SK-N-SH (cell line): ENCODE measurements around the gene PPM1K. TPM values are rescaled to one million over a fixed set of nuclear protein-coding genes. Genes with fewer than 3 reads are reported as not detected.

ENCODE experiments used
- CTCF ChIA-PET: fragments of 300-600, 350-600 bp; formaldehyde crosslinking; extraction: SDS; loops from one replicate; lab custom pipeline; 2021; lab: Yijun Ruan, JAX
- POLR2A ChIA-PET: fragments of 350-600 bp; sonication (Branson Sonifier 250); formaldehyde crosslinking; extraction: SDS; loops from one replicate; lab custom pipeline; 2020; ENCODE audit warnings: antibody characterized with exemption, inconsistent platforms; lab: Yijun Ruan, JAX
- DNase-seq: peaks from one replicate; pipeline ENCODE4 v3.0.0; 2012
- H2AFZ ChIP-seq: fragments of 200-600 bp; sonication (generic); 2 replicates; pipeline ENCODE4 v1.8.1; 2016; ENCODE audit warnings: antibody characterized with exemption, mild to moderate bottlenecking, low read depth
- H3F3A ChIP-seq: fragments of 200-600 bp; sonication (generic); replicated peaks from 2 replicates; pipeline ENCODE3; 2016; ENCODE audit warnings: antibody characterized with exemption, mild to moderate bottlenecking; ENCODE audit not compliant: insufficient read depth
- H3K27ac ChIP-seq, 2 experiments: fragments of 200-500 bp in 1 of 2; fragments of 200-600 bp in 1 of 2; sonication (Bioruptor generic) in 1 of 2; sonication (generic), shearing (Covaris generic) in 1 of 2; 2 replicates each; pipeline versions ENCODE4 v1.5.1 to v1.6.1; 2014 to 2016; ENCODE audit warnings: low read depth in 2 of 2, inconsistent platforms in 1 of 2, low read length in 1 of 2, mild to moderate bottlenecking in 1 of 2, mixed read lengths in 1 of 2
- H3K27me3 ChIP-seq: fragments of 200-600 bp; sonication (generic), shearing (Covaris generic); 2 replicates; pipeline ENCODE4 v1.6.1; 2016; ENCODE audit warnings: mixed run types; ENCODE audit not compliant: insufficient read depth
- H3K36me3 ChIP-seq, 2 experiments: fragments of 200-500 bp in 1 of 2; fragments of 200-600 bp in 1 of 2; sonication (Bioruptor generic) in 1 of 2; sonication (generic) in 1 of 2; replicated peaks in 1 of 2; 2 replicates each; pipeline versions ENCODE3 to v1.5.1; 2014 to 2016; ENCODE audit warnings: low read length in 1 of 2, mild to moderate bottlenecking in 1 of 2; ENCODE audit not compliant: insufficient read depth in 2 of 2, control insufficient read depth in 1 of 2
- H3K4me1 ChIP-seq, 2 experiments: fragments of 200-500 bp in 1 of 2; fragments of 200-600 bp in 1 of 2; sonication (Bioruptor generic) in 1 of 2; sonication (generic), shearing (Covaris generic) in 1 of 2; 2 replicates each; pipeline versions ENCODE4 v1.5.1 to v1.6.1; 2014 to 2016; ENCODE audit warnings: low read depth in 1 of 2, low read length in 1 of 2, mixed run types in 1 of 2; ENCODE audit not compliant: insufficient read depth in 2 of 2, control insufficient read depth in 1 of 2
- H3K4me2 ChIP-seq: fragments of 200-600 bp; sonication (generic), shearing (Covaris generic); 2 replicates; pipeline ENCODE4 v1.6.1; 2017; ENCODE audit warnings: mixed run types
- H3K4me3 ChIP-seq, 2 experiments: fragments of 200-500 bp in 1 of 2; fragments of 200-600 bp in 1 of 2; sonication (Bioruptor generic) in 1 of 2; sonication (generic), shearing (Covaris generic) in 1 of 2; 2 replicates each; pipeline versions ENCODE4 v1.5.1 to v1.8.1; 2014 to 2016; ENCODE audit warnings: low read depth in 2 of 2, inconsistent platforms in 1 of 2, low read length in 1 of 2, mild to moderate bottlenecking in 1 of 2, mixed read lengths in 1 of 2, moderate library complexity in 1 of 2
- H3K79me2 ChIP-seq: fragments of 200-600 bp; sonication (generic); 2 replicates; pipeline ENCODE4 v1.8.1; 2017; ENCODE audit warnings: mild to moderate bottlenecking; ENCODE audit not compliant: insufficient read depth
- H3K9ac ChIP-seq: fragments of 200-600 bp; sonication (generic); 2 replicates; pipeline ENCODE4 v1.6.1; 2017; ENCODE audit warnings: mixed run types
- H3K9me2 ChIP-seq: fragments of 200-600 bp; sonication (generic); 2 replicates; pipeline ENCODE4 v1.6.1; 2017; ENCODE audit warnings: mixed run types
- H3K9me3 ChIP-seq: fragments of 200-600 bp; sonication (generic); 2 replicates; pipeline ENCODE4 v1.6.1; 2017; ENCODE audit warnings: mixed run types, mild to moderate bottlenecking, moderate library complexity
- H4K20me1 ChIP-seq: fragments of 200-600 bp; sonication (generic); 2 replicates; pipeline ENCODE4 v1.6.1; 2017; ENCODE audit warnings: mild to moderate bottlenecking, mixed run types; ENCODE audit not compliant: insufficient read depth
- EP300 ChIP-seq, 2 experiments: IDR thresholded peaks; 2 replicates each; pipeline versions ENCODE4 v1.4.0 to v1.6.1; 2012; ENCODE audit warnings: borderline replicate concordance in 1 of 2, low read depth in 1 of 2, low read length in 1 of 2
- NRF1 ChIP-seq: IDR thresholded peaks from 2 replicates; pipeline ENCODE4 v1.6.1; 2012; ENCODE audit warnings: low read depth, mild to moderate bottlenecking, low read length
- POLR2AphosphoS5 ChIP-seq: IDR thresholded peaks from 2 replicates; pipeline ENCODE4 v1.6.1; 2012; ENCODE audit warnings: low read depth, low read length
- RAD21 ChIP-seq: IDR thresholded peaks from 2 replicates; pipeline ENCODE4 v1.6.1; 2012; ENCODE audit warnings: mild to moderate bottlenecking, low read length
- RXRA ChIP-seq: IDR thresholded peaks from 2 replicates; pipeline ENCODE4 v1.4.0; 2012; ENCODE audit warnings: low read depth, mild to moderate bottlenecking, borderline replicate concordance
- SIN3A ChIP-seq: IDR thresholded peaks from 2 replicates; pipeline ENCODE4 v1.6.1; 2012; ENCODE audit warnings: low read depth, mild to moderate bottlenecking, low read length, moderate library complexity, borderline replicate concordance
- TAF1 ChIP-seq: IDR thresholded peaks from 2 replicates; pipeline ENCODE4 v1.6.1; 2012; ENCODE audit warnings: low read depth, mild to moderate bottlenecking, low read length, moderate library complexity, borderline replicate concordance
- WGBS: methylation state at CpG from one replicate; pipeline ENCODE4 v1.1.6; 2017; ENCODE audit warnings: low lambda C conversion rate; 5-methylcytosine and 5-hydroxymethylcytosine counted together
- polyA plus RNA-seq, 3 experiments: library from polyadenylated mRNA; depleted of rRNA; stranded (reverse); fragments of >200 nt; gene quantifications; 2 replicates each; pipeline ENCODE4 v1.2.3, GENCODE V29; 2012
- TF ChIP-seq, protein P1 (sequence below): IDR thresholded peaks from 2 replicates; pipeline ENCODE4 v1.4.0; 2012; ENCODE audit warnings: low read depth
- TF ChIP-seq, protein P2 (sequence below): IDR thresholded peaks from 2 replicates; pipeline ENCODE4 v1.6.1; 2012; ENCODE audit warnings: mild to moderate bottlenecking, low read depth, low read length, moderate library complexity
- TF ChIP-seq, protein P3 (sequence below): fragments of 200-600 bp; sonication (generic); IDR thresholded peaks from 2 replicates; pipeline ENCODE4 v1.6.1; 2017; ENCODE audit warnings: antibody characterized with exemption, mild to moderate bottlenecking, moderate library complexity
- TF ChIP-seq, protein P4 (sequence below): fragments of 150-350 bp; IDR thresholded peaks from 2 replicates; pipeline ENCODE4 v1.6.1; 2016; ENCODE audit warnings: mild to moderate bottlenecking, low read depth, low read length
- TF ChIP-seq, protein P5 (sequence below): IDR thresholded peaks from 2 replicates; pipeline ENCODE4; 2012

The PPM1K gene
- polyA plus RNA-seq, 1 of the 3 experiments (the other 2 are of a cell fraction), result 2.5 TPM

DNA sequence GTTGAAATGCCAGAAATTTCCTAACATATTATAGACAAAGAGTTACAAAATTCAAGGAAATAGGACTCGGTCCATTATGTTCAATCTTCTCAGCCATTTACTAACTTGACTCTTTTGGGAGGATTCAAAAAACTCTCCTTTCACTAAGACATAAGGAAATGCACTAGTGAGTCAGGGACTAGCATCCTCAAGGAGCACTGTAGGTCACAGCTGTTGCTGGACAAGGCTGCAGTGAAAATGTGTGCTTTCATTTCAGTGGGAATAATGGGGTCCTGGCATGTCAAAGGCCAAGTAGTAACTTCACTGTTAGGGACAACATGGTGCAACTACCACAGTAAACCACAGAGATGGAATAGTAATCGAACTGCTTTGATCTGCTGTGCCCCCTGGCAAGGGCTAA lies 69.0 kb downstream of the PPM1K start:
- ChIA-PET CTCF (interaction anchor here (1.1 to 5.3 kb wide), 4 partner anchors 12 to 363 kb away, joined by 3 to 93 read pairs (median 3); no protein-coding TSS in a partner anchor), POLR2A (no interaction called here)
- no peak overlapping the region for H3K4me3 ChIP-seq
- no peaks in the 10 kb centered on the region for H3K9me3 ChIP-seq
- TF ChIP-seq RAD21 (no peak), RXRA (no peak), SIN3A (no peak), POLR2AphosphoS5 (no peak), TAF1 (no peak), NRF1 (no peak), EP300 (IDR thresholded peaks at IDR 0.05; ENCODE audit: borderline replicate concordance in 1 of 2, low read depth in 1 of 2, low read length in 1 of 2) (no peak)
- TF ChIP-seq, protein P1, sequence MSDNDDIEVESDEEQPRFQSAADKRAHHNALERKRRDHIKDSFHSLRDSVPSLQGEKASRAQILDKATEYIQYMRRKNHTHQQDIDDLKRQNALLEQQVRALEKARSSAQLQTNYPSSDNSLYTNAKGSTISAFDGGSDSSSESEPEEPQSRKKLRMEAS, result no peak
- TF ChIP-seq, protein P2, sequence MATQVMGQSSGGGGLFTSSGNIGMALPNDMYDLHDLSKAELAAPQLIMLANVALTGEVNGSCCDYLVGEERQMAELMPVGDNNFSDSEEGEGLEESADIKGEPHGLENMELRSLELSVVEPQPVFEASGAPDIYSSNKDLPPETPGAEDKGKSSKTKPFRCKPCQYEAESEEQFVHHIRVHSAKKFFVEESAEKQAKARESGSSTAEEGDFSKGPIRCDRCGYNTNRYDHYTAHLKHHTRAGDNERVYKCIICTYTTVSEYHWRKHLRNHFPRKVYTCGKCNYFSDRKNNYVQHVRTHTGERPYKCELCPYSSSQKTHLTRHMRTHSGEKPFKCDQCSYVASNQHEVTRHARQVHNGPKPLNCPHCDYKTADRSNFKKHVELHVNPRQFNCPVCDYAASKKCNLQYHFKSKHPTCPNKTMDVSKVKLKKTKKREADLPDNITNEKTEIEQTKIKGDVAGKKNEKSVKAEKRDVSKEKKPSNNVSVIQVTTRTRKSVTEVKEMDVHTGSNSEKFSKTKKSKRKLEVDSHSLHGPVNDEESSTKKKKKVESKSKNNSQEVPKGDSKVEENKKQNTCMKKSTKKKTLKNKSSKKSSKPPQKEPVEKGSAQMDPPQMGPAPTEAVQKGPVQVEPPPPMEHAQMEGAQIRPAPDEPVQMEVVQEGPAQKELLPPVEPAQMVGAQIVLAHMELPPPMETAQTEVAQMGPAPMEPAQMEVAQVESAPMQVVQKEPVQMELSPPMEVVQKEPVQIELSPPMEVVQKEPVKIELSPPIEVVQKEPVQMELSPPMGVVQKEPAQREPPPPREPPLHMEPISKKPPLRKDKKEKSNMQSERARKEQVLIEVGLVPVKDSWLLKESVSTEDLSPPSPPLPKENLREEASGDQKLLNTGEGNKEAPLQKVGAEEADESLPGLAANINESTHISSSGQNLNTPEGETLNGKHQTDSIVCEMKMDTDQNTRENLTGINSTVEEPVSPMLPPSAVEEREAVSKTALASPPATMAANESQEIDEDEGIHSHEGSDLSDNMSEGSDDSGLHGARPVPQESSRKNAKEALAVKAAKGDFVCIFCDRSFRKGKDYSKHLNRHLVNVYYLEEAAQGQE, result no peak
- TF ChIP-seq, protein P3, sequence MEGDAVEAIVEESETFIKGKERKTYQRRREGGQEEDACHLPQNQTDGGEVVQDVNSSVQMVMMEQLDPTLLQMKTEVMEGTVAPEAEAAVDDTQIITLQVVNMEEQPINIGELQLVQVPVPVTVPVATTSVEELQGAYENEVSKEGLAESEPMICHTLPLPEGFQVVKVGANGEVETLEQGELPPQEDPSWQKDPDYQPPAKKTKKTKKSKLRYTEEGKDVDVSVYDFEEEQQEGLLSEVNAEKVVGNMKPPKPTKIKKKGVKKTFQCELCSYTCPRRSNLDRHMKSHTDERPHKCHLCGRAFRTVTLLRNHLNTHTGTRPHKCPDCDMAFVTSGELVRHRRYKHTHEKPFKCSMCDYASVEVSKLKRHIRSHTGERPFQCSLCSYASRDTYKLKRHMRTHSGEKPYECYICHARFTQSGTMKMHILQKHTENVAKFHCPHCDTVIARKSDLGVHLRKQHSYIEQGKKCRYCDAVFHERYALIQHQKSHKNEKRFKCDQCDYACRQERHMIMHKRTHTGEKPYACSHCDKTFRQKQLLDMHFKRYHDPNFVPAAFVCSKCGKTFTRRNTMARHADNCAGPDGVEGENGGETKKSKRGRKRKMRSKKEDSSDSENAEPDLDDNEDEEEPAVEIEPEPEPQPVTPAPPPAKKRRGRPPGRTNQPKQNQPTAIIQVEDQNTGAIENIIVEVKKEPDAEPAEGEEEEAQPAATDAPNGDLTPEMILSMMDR, result no peak
- TF ChIP-seq, protein P4, sequence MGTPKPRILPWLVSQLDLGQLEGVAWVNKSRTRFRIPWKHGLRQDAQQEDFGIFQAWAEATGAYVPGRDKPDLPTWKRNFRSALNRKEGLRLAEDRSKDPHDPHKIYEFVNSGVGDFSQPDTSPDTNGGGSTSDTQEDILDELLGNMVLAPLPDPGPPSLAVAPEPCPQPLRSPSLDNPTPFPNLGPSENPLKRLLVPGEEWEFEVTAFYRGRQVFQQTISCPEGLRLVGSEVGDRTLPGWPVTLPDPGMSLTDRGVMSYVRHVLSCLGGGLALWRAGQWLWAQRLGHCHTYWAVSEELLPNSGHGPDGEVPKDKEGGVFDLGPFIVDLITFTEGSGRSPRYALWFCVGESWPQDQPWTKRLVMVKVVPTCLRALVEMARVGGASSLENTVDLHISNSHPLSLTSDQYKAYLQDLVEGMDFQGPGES, result no peak
- TF ChIP-seq, protein P5, sequence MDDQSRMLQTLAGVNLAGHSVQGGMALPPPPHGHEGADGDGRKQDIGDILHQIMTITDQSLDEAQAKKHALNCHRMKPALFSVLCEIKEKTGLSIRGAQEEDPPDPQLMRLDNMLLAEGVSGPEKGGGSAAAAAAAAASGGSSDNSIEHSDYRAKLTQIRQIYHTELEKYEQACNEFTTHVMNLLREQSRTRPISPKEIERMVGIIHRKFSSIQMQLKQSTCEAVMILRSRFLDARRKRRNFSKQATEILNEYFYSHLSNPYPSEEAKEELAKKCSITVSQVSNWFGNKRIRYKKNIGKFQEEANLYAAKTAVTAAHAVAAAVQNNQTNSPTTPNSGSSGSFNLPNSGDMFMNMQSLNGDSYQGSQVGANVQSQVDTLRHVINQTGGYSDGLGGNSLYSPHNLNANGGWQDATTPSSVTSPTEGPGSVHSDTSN, result no peak
- no peaks in the 10 kb centered on the region for H3K36me3 ChIP-seq
- no peak overlapping the region for H3K9ac ChIP-seq
- no peak overlapping the region for H3K27ac ChIP-seq
- no peaks in the 10 kb centered on the region for H3K9me2 ChIP-seq
- no peaks in the 10 kb centered on the region for H3F3A ChIP-seq
- no peaks in the 10 kb centered on the region for H3K4me1 ChIP-seq
- no peak overlapping the region for H3K4me2 ChIP-seq
- H3K79me2 ChIP-seq, result no peaks in the 10 kb centered on the region
- no peaks in the 10 kb centered on the region; the same call in 1 of the 2 replicates for H3K27me3 ChIP-seq
- H4K20me1 ChIP-seq, result no peaks in the 10 kb centered on the region
- H2AFZ ChIP-seq, result no peak overlapping the region
- DNase-seq, result no peak
- WGBS, result 45% methylated on average over 2 of the region's 2 CpGs
